Right atrium auricular region (tissue), 2 donors: ENCODE data around the gene NTRK3. TPM values are rescaled to one million over a fixed set of nuclear protein-coding genes. Genes with fewer than 3 reads are reported as not detected.

Experiments
- DNase-seq: peaks from one replicate; pipeline ENCODE4 v3.0.0-alpha.2; 2019; ENCODE audit warnings: low spot score
- H3K27ac ChIP-seq, 2 donors: fragments of 200-600 bp; sonication (generic); 1 replicate in 1 of 2; 2 replicates in 1 of 2; pipeline ENCODE4 v1.5.1; 2016 to 2019
- H3K27me3 ChIP-seq, 2 donors: fragments of 200-600 bp; sonication (generic); one replicate each; pipeline versions ENCODE4 v1.5.1 to v1.6.0; 2017 to 2019
- H3K36me3 ChIP-seq: fragments of 200-600 bp; sonication (generic); one replicate; pipeline ENCODE4 v1.5.1; 2016
- H3K4me1 ChIP-seq, 2 donors: fragments of 200-600 bp; sonication (generic); one replicate each; pipeline versions ENCODE4 v1.5.1 to v1.6.0; 2017 to 2019
- H3K4me3 ChIP-seq, 2 donors: fragments of 200-600 bp; sonication (generic); 1 replicate in 1 of 2; 2 replicates in 1 of 2; pipeline ENCODE4 v1.5.1; 2017 to 2019; ENCODE audit warnings: mild to moderate bottlenecking in 1 of 2, moderate library complexity in 1 of 2
- H3K9me3 ChIP-seq, 2 donors: fragments of 200-600 bp; sonication (generic); one replicate each; pipeline ENCODE4 v1.5.1; 2019
- CTCF ChIP-seq, 2 donors: fragments of 200-600 bp; sonication (generic); IDR thresholded peaks; one replicate each; pipeline ENCODE4 v1.5.1; 2019; ENCODE audit warnings: antibody characterized with exemption in 2 of 2
- total RNA-seq, 2 donors: library from RNA; depleted of rRNA; stranded (reverse); fragments of >200 nt; gene quantifications; one replicate each; pipeline ENCODE4 v1.1.0, GENCODE V29; 2016

NTRK3 gene
- total RNA-seq, 2 donors from 2014 or later: 1.5 to 4.5 TPM

- Histone ChIP-seq H3K27ac (no peak overlapping the region), H3K4me1 (peaks cover 0 to 7% of the 10 kb centered on the region in 2 donors), H3K4me3 (no peak overlapping the region), H3K9me3 (no peaks in the 10 kb centered on the region), H3K36me3 (no peaks in the 10 kb centered on the region), H3K27me3 (no peaks in the 10 kb centered on the region)
- no peak for TF ChIP-seq CTCF (IDR thresholded peaks at IDR 0.05)
- DNase-seq: no peak
These were observed 243.9 kb downstream of the NTRK3 start for GRCh38 chr15:88012688-88013087.

- no peak for DNase-seq
- Histone ChIP-seq H3K9me3 (no peaks in the 10 kb centered on the region), H3K27ac (no peak overlapping the region), H3K36me3 (no peaks in the 10 kb centered on the region), H3K27me3 (no peaks in the 10 kb centered on the region), H3K4me3 (no peak overlapping the region), H3K4me1 (peaks cover 0 to 7% of the 10 kb centered on the region in 2 donors)
- no peak for TF ChIP-seq CTCF (IDR thresholded peaks at IDR 0.05)
These were observed 244.3 kb downstream of the NTRK3 start for GRCh38 chr15:88012233-88012632.

DNA sequence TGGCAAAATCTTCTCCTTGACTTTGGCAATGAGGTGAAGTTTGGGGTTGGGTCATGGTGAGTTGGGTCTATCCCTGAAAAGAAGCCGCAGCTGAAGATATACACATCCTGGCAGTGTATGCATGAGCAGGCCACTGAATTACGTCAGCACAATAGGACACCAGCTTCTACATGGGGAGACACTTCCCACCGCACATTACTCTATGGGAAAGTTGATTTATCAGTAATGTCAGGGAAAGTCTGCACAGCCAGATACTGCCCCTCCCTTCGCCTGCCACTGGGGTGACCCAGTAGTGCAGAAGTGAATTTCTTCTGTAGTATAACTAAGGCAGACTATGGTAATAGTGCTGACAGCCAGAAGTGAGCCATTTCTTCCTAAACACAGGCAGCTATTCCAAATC, 245.0 kb downstream of the NTRK3 start:
- no peaks in the 10 kb centered on the region for H3K27me3 ChIP-seq
- no peaks in the 10 kb centered on the region for H3K9me3 ChIP-seq
- peaks cover 0 to 7% of the 10 kb centered on the region in 2 donors for H3K4me1 ChIP-seq
- no peak overlapping the region for H3K27ac ChIP-seq
- H3K4me3 ChIP-seq: no peak overlapping the region
- H3K36me3 ChIP-seq: no peaks in the 10 kb centered on the region
- no peak for DNase-seq
- no peak for TF ChIP-seq CTCF (IDR thresholded peaks at IDR 0.05)

GRCh38 chr15:88006146-88006545, 250.4 kb downstream of the NTRK3 start:
- Histone ChIP-seq H3K27ac (no peak overlapping the region), H3K4me3 (no peak overlapping the region), H3K27me3 (no peaks in the 10 kb centered on the region), H3K4me1 (no peaks in the 10 kb centered on the region), H3K9me3 (peaks cover 0 to 6% of the 10 kb centered on the region in 2 donors), H3K36me3 (no peaks in the 10 kb centered on the region)
- DNase-seq: no peak
- TF ChIP-seq CTCF (IDR thresholded peaks at IDR 0.05): no peak

DNA sequence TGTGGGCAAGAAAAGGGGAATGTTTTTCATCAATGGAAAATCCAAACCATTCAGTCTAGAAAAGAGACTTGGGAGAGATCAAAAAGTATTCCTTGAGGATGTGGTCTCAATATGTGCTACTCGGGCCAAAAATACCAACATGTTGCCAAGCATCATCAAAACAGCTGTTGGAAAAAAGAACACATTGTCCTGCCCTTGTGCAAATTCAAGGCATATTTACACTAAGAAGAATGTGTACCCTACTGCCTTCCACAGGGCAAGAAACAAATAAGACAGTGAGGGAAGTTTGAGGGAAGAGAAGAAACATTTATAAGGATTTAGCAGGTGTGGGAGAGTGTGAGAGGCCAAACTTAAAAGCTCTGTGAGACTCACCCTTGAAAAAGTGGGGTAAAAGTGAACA, 252.1 kb downstream of the NTRK3 start:
- Histone ChIP-seq H3K36me3 (no peaks in the 10 kb centered on the region), H3K4me3 (no peak overlapping the region), H3K4me1 (no peaks in the 10 kb centered on the region), H3K27ac (no peak overlapping the region), H3K27me3 (no peaks in the 10 kb centered on the region), H3K9me3 (peaks cover 0 to 16% of the 10 kb centered on the region in 2 donors)
- no peak for TF ChIP-seq CTCF (IDR thresholded peaks at IDR 0.05)
- no peak for DNase-seq

- H3K4me3 ChIP-seq: no peak overlapping the region
- H3K27ac ChIP-seq: no peak overlapping the region
- H3K36me3 ChIP-seq: no peaks in the 10 kb centered on the region
- TF ChIP-seq CTCF (IDR thresholded peaks at IDR 0.05): no peak
- peaks cover 0 to 16% of the 10 kb centered on the region in 2 donors for H3K9me3 ChIP-seq
- no peaks in the 10 kb centered on the region for H3K27me3 ChIP-seq
- DNase-seq: no peak
- H3K4me1 ChIP-seq: no peaks in the 10 kb centered on the region
These were observed 252.8 kb downstream of the NTRK3 start for GRCh38 chr15:88003541-88004327.
